Measurements from ENCODE around the gene BMP2. TPM values are rescaled to one million over a fixed set of nuclear protein-coding genes. Genes with fewer than 3 reads are reported as not detected.
A peak's percentile ranks its signal among the peaks of the same experiment; 100 is the strongest.

Gene BMP2
- total RNA-seq, result 13.1 and 30.8 TPM in 2 replicates

DNA sequence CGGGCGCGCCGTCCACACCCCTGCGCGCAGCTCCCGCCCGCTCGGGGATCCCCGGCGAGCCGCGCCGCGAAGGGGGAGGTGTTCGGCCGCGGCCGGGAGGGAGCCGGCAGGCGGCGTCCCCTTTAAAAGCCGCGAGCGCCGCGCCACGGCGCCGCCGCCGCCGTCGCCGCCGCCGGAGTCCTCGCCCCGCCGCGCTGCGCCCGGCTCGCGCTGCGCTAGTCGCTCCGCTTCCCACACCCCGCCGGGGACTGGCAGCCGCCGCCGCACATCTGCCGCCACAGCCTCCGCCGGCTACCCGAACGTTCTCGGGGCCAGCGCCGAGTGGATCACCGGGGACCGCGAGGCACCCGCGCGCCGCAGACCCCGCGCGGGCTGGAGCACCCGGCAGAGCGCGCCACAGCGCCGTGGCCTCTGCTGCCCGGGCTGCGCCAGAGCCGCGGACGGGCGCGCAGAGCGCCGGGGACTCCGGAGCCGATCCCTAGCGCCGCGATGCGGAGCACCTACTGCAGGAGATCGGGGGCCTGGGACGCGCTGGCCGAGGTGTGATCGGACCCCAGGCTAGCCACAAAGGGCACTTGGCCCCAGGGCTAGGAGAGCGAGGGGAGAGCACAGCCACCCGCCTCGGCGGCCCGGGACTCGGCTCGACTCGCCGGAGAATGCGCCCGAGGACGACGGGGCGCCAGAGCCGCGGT lies at the start of gene BMP2:
TSS of gene BMP2 (plus strand) at position 151 of the 692 bp plus-strand sequence. CDS start 2,441 bp downstream, outside the sequence.
- peak in 1 of 2 donors; percentile 80 for DNase-seq (ENCODE audit: low read depth in 2 of 2)

DNA sequence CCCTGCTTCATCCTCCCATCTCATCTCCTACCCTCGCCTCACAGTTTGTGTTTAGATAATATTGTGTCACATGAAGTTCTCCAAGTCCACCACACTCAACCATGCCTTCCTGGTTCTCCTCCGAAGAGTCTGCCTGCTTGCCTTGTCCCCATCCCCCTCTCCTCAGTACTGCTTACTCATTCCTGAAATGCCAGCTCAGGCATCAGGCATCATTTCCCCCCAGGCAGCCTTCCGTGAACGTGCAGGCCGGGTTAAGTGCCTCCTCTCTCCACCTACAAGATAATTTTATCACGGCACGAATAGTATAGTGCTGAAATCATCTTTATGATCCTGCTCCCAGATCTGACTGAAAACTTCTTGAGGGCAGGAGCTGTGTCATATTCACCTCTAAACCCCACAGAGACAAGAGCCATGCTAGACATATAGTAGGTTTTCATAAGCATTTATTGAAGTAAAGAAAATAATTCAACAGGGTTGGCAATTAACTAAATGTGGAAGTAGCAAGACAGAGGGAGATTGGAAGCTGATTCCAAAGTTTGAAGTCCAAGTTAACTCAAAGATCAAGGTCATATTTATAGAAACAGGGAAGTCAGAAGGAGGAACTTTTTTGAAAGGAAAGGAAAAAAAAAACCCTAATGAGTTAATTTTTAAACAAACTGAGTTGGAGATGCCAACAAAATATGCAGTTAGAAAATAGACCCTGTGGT lies 48.7 kb upstream of the BMP2 start:
- peak in 1 of 2 donors; percentile 20 for DNase-seq (ENCODE audit: low read depth in 2 of 2)

DNA sequence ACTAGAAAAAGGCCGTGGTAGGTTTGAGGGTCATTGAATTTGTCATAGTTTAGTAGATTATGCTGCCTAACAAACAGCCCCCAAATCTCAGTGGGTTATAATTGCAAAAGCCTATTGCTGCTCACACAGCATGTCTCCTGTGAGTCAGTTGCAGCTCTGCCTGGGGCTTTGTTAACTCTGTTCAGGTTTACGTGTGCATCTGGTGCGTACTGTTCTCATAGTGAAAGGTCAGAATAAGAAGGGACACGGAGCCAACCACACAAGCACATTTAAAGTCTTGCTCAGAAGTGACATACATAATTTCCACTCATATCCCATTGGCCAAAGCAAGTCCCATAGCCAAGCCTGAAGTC lies 48.1 kb upstream of the BMP2 start:
- no peak for DNase-seq (ENCODE audit: low read depth in 2 of 2)

DNA sequence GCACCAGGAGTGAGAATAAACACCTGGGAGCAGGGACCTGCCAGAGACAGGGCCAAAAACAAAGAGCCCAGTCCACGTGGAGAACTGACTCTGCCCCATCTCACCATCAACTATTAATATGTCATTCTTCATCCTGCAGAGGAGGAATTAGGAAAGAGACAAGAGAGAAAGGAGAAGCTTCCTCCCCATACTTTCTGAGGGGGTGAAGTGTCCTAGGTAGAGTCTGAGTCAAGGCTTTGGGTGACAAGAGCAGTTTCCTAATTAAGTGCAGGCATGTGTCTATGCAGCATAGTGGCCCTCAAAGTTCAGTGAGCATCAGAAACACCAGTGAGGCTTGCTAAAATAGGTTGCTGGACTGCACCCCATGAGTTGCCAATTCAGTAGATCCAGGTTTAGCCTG lies 40.7 kb upstream of the BMP2 start:
- no peak for DNase-seq (ENCODE audit: low read depth in 2 of 2)

DNA sequence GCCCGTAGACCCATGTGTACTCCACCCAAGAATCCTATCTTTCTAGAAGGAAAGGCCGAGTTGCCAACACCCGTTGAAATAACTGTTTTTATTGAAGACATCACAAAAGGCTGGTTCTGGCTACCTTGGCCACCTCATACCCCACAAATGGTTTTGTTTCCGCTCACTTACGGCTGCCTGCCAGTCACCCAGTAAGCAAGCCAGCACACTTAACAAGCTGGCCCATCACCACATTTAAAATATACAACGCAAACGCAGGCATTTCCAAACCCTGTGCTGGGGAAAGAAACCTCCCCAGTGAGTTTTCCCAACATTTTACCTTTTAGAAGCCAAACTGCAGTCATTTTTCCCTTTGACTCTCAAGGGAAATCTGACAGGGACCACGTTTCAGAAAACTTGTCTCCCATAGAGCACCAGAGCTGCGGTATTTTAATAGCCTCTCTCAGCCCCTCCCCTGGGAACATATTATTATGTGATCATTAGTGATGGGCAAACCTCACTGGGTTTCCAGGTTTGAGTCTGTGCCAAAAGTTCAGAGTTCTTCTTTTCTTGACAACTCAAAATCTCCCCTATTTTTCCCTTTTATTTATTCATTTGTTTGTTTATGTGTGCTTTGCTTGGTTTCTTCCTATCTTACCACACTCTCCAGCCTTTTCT lies 36.7 kb upstream of the BMP2 start:
- DNase-seq (ENCODE audit: low read depth in 2 of 2), result no peak

DNA sequence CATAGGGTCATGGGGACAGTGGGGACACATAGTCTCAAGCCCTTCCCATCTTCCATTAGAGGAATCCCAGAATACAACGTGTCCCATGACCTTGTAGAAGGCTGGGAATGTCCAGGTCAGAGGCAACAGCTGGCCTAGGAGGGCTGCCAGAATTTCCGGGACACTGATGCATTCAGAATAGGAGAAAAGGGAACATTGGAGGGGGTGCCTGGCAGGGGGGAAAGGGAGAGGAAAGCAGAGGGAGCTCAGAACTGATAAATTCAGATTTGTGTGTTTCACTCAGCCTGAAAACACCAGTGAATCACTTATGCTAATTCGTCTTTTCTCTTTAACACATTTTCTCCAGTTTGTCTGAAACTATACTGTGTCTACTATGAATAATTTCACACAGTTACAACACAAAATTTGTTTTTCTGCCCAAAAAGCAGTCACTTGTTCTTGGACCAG lies 35.5 kb upstream of the BMP2 start:
- DNase-seq (ENCODE audit: low read depth in 2 of 2), result peak; percentile 15 to 68

DNA sequence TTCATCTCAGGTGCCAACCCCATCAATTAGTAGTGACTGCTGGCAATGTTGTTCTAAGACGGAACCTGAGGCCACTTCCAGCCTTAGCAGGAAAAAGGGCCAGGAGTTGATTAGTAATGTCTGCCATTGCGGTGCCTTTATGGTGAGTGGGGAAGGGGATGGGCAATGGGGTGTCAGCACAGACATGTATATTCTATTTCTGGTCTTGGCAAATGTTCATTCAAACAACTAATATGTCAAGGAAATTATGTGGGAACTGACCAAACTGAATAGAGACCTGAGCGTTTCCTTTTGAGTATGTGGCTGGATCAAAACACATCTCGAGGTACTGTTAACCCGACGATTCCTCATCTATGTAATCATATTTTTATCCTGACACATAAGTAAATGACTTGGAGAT lies 34.6 kb upstream of the BMP2 start:
- DNase-seq (ENCODE audit: low read depth in 2 of 2), result no peak

DNA sequence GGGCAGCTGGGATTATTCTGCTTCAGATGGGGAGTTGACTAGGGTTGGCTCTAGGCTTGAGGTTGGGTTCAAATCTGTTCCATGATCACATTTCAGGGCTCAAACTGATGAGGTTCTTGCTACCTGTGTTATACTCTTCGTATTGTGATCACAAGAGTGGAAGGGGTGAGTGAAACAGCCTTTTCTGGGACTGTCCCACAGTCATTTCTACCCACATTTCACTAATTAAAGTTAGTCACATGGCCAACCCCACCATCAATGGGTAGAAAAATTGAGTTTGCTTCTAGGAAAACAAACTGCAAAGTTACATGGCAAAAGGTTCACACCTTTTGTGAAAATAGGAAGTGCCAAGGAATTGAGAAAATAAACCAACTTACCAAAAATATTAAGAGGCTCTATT lies 33.5 kb upstream of the BMP2 start:
- no peak for DNase-seq (ENCODE audit: low read depth in 2 of 2)

DNA sequence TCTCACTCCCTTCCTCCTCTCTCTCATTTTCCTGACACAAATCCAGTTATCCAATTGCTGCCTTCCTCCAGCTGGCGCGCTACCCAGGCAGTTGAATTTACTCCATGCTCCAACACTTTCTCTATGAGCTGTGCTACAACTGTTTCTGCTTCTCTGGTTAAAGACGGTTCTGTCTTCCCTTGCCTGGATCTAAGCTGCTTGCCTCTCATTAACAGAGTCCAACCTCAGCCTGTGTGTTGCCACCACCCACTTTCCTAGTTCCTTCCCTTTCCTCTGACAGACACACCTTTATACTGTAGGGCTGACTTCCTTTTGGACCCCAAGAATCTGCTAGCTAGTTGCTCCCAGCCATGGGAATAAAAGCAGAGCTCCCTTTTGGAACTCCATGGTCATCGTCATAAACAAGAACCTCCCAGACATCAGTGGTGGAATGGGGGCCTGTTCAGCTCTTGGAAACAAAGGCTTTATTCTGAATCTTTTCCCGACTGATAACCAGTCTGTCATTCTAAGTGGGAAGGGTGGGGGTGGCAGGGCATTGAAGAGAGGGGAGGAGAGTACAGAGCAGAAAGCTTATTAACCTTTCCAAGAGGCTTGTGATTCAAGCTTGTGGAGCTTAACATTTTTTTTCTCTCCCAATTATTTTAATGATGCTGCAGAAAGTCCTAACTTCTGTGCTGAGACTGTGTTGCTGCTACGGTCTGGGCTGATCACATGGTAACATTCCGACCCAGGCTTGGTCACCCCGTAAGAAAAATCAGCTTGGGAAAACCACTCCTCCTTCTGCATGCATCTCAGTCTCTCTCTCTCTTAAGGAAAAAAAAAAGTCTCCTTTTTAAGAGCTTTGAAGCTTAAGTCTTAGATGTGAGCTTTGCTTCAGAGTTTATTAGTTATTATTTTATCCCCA lies 31.3 kb upstream of the BMP2 start:
- no peak for DNase-seq (ENCODE audit: low read depth in 2 of 2)

DNA sequence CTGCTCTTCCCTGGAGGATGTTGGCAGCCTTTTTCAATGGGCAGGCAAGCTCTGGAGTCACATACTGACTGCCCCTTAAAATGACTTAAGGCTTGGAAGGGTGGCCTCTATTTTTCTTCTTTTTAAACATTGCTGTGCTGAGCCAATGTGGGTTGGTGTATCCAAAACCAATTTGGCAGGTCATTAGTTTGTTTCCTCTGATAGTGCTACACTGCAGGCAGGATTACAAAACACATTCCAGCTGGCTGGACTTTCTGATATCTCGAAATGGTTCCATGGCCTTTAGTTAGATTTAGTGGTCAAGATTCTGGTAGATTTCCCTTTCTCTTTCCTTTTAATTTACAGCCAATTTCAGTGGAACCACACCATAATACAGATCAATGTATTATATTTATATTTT lies 28.1 kb upstream of the BMP2 start:
- DNase-seq (ENCODE audit: low read depth in 2 of 2), result no peak

DNA sequence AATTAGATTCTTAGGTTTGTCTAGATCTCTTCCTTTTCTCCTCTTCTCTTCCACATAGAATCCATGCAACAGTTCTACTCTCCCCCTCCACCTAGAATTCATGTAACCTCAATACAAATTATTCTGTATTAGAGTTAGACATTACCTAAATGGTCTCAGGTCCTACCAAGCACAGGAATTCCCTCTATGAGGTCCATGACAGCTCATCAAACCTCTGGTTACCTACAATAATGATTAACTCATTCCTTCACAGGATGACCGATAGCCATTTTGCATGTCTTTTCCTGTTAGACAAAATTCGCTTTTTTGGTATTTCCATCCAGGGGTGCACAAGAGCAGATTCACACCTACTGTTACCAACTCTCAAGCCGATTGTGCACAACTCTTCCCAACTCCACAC lies 27.4 kb upstream of the BMP2 start:
- DNase-seq (ENCODE audit: low read depth in 2 of 2), result no peak

DNA sequence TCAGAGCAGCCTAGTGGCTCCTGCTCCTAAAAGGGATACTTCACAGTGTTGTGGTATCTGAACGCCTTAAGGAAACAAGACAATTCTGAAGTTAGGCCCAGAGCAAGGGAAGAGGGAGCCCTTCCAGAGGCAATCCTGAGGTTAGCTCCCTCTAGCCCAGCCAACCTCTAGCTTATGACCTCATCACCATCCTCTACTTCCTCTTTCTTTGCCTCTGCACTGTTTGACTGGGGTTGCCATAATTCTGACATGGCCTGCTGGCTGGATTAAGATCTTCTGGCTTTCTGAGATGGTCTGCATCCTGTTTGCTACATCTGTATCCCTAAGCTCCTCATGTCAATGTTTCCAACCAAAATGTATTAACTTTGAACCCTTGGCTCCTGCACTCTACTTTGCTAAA lies 23.3 kb upstream of the BMP2 start:
- DNase-seq (ENCODE audit: low read depth in 2 of 2), result no peak

DNA sequence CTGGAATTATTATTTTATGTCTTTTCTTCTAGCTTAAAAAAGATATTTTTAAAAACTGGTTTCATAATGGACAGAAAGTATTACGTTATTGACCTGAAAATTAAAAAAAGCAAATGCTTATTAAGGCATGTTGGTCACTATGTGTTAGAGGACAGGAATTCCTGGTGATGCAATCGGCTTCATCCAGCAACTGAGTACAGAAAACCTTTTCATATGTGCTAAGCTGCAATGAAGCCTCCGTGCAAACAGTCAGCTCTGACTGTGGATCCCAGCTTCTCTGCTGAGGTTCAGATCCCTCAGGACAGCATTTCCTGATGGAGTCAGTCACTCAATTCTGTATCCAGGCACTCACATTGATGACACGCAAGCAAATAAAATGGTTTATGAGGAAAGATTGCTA lies 22.7 kb upstream of the BMP2 start:
- no peak for DNase-seq (ENCODE audit: low read depth in 2 of 2)

DNA sequence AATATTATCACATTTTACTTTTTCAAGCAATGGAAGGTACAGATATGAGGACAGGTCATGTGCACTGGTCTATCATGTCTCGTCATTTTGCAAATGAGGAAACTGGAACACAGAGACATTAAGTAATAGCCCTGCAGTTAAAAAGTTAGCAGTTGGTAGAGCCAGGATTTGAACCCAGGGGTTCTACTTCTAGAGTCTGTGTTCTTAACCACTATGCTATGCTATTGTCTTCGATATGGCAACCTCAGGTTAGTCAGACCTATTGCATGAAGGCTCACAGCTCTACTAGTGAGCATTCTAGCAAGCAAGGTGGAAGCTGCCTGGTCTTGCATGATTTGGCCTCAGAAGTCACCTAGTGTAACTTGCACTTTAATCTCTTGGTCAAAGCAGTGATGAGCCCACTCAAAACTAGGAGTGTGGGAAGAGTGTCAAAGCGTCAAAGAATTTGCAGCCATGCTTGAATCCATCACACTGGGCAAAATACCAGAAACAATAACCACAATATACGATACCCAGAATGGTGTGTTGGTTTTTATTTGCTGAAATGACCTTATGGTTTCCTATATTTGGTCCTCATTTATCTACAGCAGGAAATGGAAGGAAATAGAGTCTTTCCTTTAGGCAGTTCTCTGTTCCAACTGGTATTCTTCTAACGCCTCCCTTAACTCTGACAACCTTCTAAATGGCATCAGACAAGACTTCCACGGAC lies 20.4 kb upstream of the BMP2 start:
- DNase-seq (ENCODE audit: low read depth in 2 of 2), result peak in 1 of 2 donors; percentile 19

DNA sequence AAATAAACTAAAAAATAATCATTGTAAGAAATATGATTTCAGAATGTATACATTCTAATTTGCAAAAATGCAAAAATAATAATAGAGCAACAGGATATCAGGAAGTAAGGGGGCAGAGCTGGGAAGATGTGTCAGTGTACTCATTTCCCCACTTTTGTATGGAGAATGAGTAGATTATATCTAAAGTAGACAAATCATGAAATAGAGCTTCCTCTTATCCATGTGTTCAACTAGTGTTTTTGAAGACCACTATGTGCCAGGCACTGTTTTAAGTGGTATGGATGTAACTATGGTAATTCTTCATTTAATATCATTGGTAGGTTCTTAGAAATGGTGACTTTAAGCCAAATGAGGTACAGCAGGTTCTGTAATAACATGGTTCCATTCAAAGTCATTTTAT lies 17.0 kb upstream of the BMP2 start:
- DNase-seq (ENCODE audit: low read depth in 2 of 2), result no peak

DNA sequence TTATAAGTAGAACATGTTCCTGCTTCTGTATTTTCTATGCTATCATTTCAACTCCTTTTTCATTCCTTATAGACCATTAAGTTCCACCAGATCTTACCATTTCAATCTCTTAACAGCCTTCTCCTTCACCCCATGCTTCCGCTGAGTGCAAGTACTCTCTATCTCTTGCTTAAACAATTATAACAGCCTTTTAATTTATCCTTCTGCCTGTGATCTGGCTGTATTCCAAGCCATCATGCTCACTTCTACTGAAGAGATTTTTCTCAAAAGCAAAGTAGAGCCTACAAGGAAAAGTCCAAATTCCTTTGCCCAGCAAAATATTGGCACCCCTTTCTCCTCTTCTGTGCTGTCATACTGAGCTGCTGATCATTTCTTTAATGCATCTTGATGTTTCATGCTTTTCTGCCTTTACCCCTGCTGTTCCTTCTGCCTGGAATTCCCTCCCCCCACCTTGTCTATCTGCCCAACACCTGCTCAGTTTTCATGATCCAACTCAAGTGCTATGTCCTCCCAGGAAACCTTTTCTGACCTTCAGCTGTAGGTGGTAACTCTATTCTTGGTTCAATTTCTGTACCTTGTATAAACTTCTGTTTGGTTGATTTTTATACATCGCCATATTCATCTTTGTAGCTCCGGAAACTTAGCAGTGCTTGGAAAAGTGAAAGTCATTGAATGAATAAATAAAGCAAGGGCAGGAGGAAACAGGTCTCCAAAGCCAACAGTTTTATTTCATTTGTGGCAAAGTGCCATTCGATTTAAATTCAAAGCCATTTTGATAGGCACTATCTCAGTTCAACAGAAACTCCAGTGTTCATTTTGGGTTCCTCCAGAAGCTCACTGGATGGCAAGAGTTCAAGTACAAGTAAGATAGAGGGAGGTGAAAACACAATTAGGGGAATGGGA lies 10.5 kb upstream of the BMP2 start:
- DNase-seq (ENCODE audit: low read depth in 2 of 2), result no peak

DNA sequence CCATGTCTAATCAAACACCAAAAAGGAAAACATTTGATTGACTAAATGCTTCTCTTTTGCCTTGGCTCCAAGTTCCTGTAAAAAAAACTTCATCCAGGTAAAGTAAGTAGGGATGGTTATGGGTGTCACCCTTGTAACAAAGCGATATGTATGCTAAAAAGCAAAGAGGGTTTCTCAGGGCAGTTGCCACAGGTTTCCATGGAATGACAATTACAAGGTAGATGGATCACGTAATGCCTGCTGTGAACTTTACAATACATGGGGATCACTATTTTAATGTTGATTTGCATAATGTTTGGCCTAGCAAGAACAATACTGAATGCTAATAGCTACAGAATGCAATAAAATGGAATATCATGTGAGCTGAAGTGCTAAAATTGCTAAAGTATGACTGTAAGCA lies 2.9 kb upstream of the BMP2 start:
- no peak for DNase-seq (ENCODE audit: low read depth in 2 of 2)

DNA sequence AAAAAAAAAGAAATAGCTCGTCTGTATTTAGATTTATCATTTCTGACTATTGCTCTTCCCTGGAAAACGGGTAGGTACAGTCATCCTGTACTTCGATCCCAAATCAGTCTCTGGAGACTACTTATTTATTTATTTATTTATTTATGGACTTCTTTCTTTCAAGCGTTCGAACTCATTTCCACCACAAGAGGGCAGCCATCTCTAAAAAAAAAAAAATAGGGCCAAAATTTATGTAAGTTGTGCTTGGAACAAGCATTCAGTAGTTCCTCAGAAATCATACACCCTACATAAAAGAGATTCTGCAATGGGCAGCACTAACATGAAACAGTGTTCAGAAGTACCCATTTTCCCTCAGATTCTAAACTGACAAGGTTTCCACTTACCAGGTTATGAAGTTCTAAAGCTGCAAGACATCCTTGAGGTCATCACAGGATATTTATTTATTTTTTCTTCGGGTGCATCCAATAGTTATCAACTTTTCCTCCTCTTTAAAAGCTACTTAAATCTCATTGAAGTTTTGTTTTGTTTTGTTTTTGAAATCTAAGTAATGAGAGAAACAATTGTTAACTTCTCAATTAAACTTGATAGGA lies 1.9 kb upstream of the BMP2 start:
- DNase-seq (ENCODE audit: low read depth in 2 of 2), result peak in 1 of 2 donors; percentile 71

DNA sequence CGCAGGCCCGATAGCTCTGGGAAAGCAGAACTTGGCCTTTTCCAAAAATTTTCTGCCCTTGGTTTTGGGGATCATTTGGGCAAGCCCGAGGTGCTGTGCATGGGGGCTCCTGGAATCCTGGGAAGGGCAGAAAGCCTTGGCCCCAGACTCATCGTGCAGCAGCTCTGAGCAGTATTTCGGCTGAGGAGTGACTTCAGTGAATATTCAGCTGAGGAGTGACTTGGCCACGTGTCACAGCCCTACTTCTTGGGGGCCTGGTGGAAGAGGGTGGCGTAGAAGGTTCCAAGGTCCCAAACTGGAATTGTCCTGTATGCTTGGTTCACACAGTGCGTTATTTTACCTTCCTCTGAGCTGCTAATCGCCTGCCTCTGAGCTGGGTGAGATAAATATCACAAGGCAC lies 1.1 kb upstream of the BMP2 start:
- DNase-seq (ENCODE audit: low read depth in 2 of 2), result no peak

DNA sequence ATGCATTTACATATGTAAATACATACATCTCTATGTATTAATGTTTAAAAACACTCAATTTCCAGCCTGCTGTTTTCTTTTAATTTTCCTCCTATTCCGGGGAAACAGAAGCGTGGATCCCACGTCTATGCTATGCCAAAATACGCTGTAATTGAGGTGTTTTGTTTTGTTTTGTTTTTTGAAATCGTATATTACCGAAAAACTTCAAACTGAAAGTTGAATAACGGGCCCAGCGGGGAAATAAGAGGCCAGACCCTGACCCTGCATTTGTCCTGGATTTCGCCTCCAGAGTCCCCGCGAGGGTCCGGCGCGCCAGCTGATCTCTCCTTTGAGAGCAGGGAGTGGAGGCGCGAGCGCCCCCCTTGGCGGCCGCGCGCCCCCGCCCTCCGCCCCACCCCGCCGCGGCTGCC lies 355 bp upstream of the BMP2 start:
- no peak for DNase-seq (ENCODE audit: low read depth in 2 of 2)
